22Rv1 (cell line): ENCODE results near the gene IL20.

Experiments used
- ZFX ChIP-seq: fragments of 450-650 bp; IDR thresholded peaks from 2 replicates; pipeline ENCODE4 v1.6.1; 2017; ENCODE audit warnings: antibody characterized with exemption, borderline replicate concordance
- TF ChIP-seq, protein P1 (sequence below): fragments of 450-650 bp; IDR thresholded peaks from 2 replicates; pipeline ENCODE4 v1.5.1; 2017; ENCODE audit warnings: mild to moderate bottlenecking

DNA sequence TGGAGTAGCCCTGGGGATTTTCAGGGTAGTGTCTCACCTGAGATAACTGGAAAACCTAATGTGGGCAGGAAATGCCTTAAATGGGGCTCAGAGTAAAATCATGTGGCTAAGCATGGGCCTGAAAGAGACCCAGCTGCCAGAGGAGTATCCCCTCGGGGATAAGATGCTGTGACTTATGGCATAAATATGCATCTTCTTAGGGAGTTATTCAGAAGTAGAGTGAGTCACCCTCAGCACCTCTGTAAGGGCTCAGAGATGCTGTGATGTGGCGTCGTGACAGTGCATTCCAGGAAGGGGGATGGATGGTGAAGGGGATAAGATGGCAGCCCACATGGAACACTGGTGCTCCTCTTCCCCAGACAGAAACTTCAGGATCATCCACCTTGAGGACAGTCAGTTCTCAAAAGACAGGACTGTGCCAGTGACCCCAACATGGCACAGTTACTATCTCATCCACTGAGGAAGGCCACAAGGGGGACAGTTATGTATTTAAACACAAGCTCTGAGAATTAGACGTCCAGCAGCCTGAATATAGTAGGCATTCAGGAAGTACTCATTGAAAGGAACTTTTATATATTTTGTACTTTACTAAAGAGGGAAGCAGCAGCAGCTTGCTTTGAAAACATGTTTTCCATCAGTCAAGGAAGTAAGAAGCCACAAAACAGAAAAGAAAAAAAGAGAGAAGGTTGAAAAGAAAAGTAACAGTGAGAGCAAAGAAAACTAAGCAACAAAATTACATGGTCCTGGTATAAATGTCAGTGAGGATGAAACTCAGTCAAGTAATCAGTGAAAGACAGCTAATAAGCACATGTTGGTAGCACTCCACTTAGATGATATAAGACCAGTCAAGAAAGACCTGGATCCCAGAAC is 40.1 kb downstream of the IL20 start:
- TF ChIP-seq, protein P1, sequence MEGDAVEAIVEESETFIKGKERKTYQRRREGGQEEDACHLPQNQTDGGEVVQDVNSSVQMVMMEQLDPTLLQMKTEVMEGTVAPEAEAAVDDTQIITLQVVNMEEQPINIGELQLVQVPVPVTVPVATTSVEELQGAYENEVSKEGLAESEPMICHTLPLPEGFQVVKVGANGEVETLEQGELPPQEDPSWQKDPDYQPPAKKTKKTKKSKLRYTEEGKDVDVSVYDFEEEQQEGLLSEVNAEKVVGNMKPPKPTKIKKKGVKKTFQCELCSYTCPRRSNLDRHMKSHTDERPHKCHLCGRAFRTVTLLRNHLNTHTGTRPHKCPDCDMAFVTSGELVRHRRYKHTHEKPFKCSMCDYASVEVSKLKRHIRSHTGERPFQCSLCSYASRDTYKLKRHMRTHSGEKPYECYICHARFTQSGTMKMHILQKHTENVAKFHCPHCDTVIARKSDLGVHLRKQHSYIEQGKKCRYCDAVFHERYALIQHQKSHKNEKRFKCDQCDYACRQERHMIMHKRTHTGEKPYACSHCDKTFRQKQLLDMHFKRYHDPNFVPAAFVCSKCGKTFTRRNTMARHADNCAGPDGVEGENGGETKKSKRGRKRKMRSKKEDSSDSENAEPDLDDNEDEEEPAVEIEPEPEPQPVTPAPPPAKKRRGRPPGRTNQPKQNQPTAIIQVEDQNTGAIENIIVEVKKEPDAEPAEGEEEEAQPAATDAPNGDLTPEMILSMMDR = no peak
- TF ChIP-seq ZFX = no peak
